SK-N-SH treated with all-trans-retinoic acid at 6 μM for 48 hours (cell line): Measurements from ENCODE around the gene ZCWPW2.

Source experiments
- ATAC-seq: fragments of 200-7000 bp; cut with Tn5 transposase; 3 replicates; pipeline ENCODE4 v1.9.1; 2020; ENCODE audit warnings: mild to moderate bottlenecking, moderate library complexity
- ARNTL ChIP-seq: fragments of 450-650 bp; formaldehyde crosslinking; IDR thresholded peaks from 2 replicates; pipeline ENCODE4 v1.5.0; 2020; ENCODE audit warnings: low read depth, mild to moderate bottlenecking, moderate library complexity, borderline replicate concordance
- BACH2 ChIP-seq: fragments of 250-450 bp; sonication (Bioruptor Pico); IDR thresholded peaks from 2 replicates; pipeline ENCODE4 v1.9.0; 2021; ENCODE audit warnings: mild to moderate bottlenecking, borderline replicate concordance
- CSDC2 ChIP-seq: fragments of 250-450 bp; sonication (Bioruptor Pico); IDR thresholded peaks from 2 replicates; pipeline ENCODE4 v1.5.0; 2020; ENCODE audit warnings: mild to moderate bottlenecking, moderate library complexity
- ESRRG ChIP-seq: fragments of 250-450 bp; sonication (Bioruptor Pico); IDR thresholded peaks from 2 replicates; pipeline ENCODE4 v1.6.1; 2021; ENCODE audit warnings: mild to moderate bottlenecking
- GLIS3 ChIP-seq: fragments of 250-450 bp; sonication (Bioruptor Pico); IDR thresholded peaks from 2 replicates; pipeline ENCODE4 v1.5.0; 2020; ENCODE audit warnings: mild to moderate bottlenecking, moderate library complexity
- ISL1 ChIP-seq: fragments of 250-450 bp; sonication (Bioruptor Pico); IDR thresholded peaks from 2 replicates; pipeline ENCODE4 v2.1.2; 2022; ENCODE audit warnings: mild to moderate bottlenecking, moderate library complexity
- OSR1 ChIP-seq: fragments of 250-450 bp; sonication (Bioruptor Pico); IDR thresholded peaks from 2 replicates; pipeline ENCODE4 v1.8.0; 2022; ENCODE audit warnings: moderate library complexity, mild to moderate bottlenecking, inconsistent platforms
- POU6F1 ChIP-seq: fragments of 250-450 bp; sonication (Bioruptor Pico); IDR thresholded peaks from 2 replicates; pipeline ENCODE4 v1.8.0; 2021; ENCODE audit warnings: low read depth, mild to moderate bottlenecking, moderate library complexity, borderline replicate concordance
- PPARA ChIP-seq: fragments of 250-450 bp; sonication (Bioruptor Pico); IDR thresholded peaks from 2 replicates; pipeline ENCODE4 v1.5.0; 2020; ENCODE audit warnings: mild to moderate bottlenecking, borderline replicate concordance
- SNAI2 ChIP-seq: fragments of 250-450 bp; sonication (Bioruptor Pico); IDR thresholded peaks from 2 replicates; pipeline ENCODE4 v1.5.0; 2020; ENCODE audit warnings: mild to moderate bottlenecking, moderate library complexity
- TOX ChIP-seq: fragments of 250-450 bp; sonication (Bioruptor Pico); IDR thresholded peaks from 2 replicates; pipeline ENCODE4 v1.8.0; 2021; ENCODE audit warnings: mild to moderate bottlenecking, moderate library complexity, borderline replicate concordance
- TSHZ2 ChIP-seq: fragments of 250-450 bp; sonication (Bioruptor Pico); IDR thresholded peaks from 2 replicates; pipeline ENCODE4 v1.5.0; 2020; ENCODE audit warnings: mild to moderate bottlenecking, moderate library complexity
- ZC3H10 ChIP-seq: fragments of 250-450 bp; sonication (Bioruptor Pico); IDR thresholded peaks from 2 replicates; pipeline ENCODE4 v1.5.1; 2021; ENCODE audit warnings: mild to moderate bottlenecking, moderate library complexity
- ZFP3 ChIP-seq: fragments of 250-450 bp; sonication (Bioruptor Pico); IDR thresholded peaks from 2 replicates; pipeline ENCODE4 v1.5.0; 2020; ENCODE audit warnings: mild to moderate bottlenecking, moderate library complexity
- ZFP30 ChIP-seq: fragments of 450-650 bp; formaldehyde crosslinking; IDR thresholded peaks from 2 replicates; pipeline ENCODE4 v1.5.0; 2022; ENCODE audit warnings: mild to moderate bottlenecking, moderate library complexity
- ZNF565 ChIP-seq: fragments of 450-650 bp; formaldehyde crosslinking; conservative IDR thresholded peaks from 2 replicates; pipeline ENCODE4 v1.5.0; 2020; ENCODE audit warnings: low read depth, mild to moderate bottlenecking, moderate library complexity
- ZNF70 ChIP-seq: fragments of 450-650 bp; formaldehyde crosslinking; IDR thresholded peaks from 2 replicates; pipeline ENCODE4 v1.5.0; 2020; ENCODE audit warnings: mild to moderate bottlenecking, moderate library complexity
- ZNF8 ChIP-seq: fragments of 450-650 bp; formaldehyde crosslinking; IDR thresholded peaks from 2 replicates; pipeline ENCODE4 v1.5.0; 2020; ENCODE audit warnings: mild to moderate bottlenecking, moderate library complexity
- TF ChIP-seq, protein P1 (sequence below): fragments of 250-450 bp; sonication (Bioruptor Pico); IDR thresholded peaks from 2 replicates; pipeline ENCODE4 v1.8.0; 2020; ENCODE audit warnings: mild to moderate bottlenecking, moderate library complexity, borderline replicate concordance
- TF ChIP-seq, protein P2 (sequence below): fragments of 250-450 bp; sonication (Bioruptor Pico); IDR thresholded peaks from 2 replicates; pipeline ENCODE4 v1.5.1; 2021; ENCODE audit warnings: mild to moderate bottlenecking, moderate library complexity

Gene ZCWPW2

GRCh38 chr3:28504976-28505375, 156.5 kb downstream of the ZCWPW2 start:
- TF ChIP-seq TOX (no peak), GLIS3 (CRISPR knock-in tag) (no peak), POU6F1 (CRISPR knock-in tag) (no peak), OSR1 (CRISPR knock-in tag) (no peak), ZC3H10 (CRISPR knock-in tag) (no peak), BACH2 (CRISPR knock-in tag) (no peak), ZNF70 (no peak), PPARA (CRISPR knock-in tag) (no peak), ZNF565 (no peak), ZFP3 (CRISPR knock-in tag) (no peak), ZNF8 (CRISPR knock-in tag) (no peak), ARNTL (CRISPR knock-in tag) (no peak), ISL1 (CRISPR knock-in tag) (no peak), ESRRG (no peak)
- TF ChIP-seq, protein P1, sequence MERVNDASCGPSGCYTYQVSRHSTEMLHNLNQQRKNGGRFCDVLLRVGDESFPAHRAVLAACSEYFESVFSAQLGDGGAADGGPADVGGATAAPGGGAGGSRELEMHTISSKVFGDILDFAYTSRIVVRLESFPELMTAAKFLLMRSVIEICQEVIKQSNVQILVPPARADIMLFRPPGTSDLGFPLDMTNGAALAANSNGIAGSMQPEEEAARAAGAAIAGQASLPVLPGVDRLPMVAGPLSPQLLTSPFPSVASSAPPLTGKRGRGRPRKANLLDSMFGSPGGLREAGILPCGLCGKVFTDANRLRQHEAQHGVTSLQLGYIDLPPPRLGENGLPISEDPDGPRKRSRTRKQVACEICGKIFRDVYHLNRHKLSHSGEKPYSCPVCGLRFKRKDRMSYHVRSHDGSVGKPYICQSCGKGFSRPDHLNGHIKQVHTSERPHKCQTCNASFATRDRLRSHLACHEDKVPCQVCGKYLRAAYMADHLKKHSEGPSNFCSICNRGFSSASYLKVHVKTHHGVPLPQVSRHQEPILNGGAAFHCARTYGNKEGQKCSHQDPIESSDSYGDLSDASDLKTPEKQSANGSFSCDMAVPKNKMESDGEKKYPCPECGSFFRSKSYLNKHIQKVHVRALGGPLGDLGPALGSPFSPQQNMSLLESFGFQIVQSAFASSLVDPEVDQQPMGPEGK (CRISPR knock-in tag) = no peak
- no peak for ATAC-seq

GRCh38 chr3:28521663-28522062, 173.1 kb downstream of the ZCWPW2 start:
- ATAC-seq = no peak
- TF ChIP-seq CSDC2 (CRISPR knock-in tag) (no peak), SNAI2 (CRISPR knock-in tag) (no peak), OSR1 (CRISPR knock-in tag) (no peak), TSHZ2 (CRISPR knock-in tag) (no peak), ZFP30 (CRISPR knock-in tag) (no peak)

DNA sequence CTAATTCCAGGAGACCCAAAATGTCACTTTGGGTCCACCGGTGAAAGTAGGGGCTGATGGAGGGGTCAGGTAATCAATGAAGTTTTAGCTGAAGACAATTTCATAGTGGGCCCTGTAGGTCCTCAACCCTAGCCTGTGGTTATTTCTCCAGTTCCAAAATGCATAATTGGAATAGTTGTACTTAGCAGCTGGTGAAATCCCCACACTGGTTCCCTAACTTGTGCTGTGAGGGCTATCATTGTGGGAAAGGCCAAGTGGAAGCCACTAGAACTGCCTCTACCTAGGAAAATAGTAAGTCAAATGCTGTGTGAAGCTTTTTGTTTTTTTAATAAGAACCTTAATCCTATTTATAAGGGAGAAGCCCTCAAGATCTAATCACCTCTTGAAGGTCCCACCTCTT, 193.8 kb downstream of the ZCWPW2 start:
- ATAC-seq = no peak
- TF ChIP-seq TOX (no peak), ZNF70 (no peak), ZNF565 (no peak), BACH2 (CRISPR knock-in tag) (no peak), ARNTL (CRISPR knock-in tag) (no peak), OSR1 (CRISPR knock-in tag) (no peak), ZNF8 (CRISPR knock-in tag) (no peak), PPARA (CRISPR knock-in tag) (no peak), ZC3H10 (CRISPR knock-in tag) (no peak), ZFP30 (CRISPR knock-in tag) (no peak), GLIS3 (CRISPR knock-in tag) (no peak), ESRRG (no peak), ZFP3 (CRISPR knock-in tag) (no peak)
- TF ChIP-seq, protein P2, sequence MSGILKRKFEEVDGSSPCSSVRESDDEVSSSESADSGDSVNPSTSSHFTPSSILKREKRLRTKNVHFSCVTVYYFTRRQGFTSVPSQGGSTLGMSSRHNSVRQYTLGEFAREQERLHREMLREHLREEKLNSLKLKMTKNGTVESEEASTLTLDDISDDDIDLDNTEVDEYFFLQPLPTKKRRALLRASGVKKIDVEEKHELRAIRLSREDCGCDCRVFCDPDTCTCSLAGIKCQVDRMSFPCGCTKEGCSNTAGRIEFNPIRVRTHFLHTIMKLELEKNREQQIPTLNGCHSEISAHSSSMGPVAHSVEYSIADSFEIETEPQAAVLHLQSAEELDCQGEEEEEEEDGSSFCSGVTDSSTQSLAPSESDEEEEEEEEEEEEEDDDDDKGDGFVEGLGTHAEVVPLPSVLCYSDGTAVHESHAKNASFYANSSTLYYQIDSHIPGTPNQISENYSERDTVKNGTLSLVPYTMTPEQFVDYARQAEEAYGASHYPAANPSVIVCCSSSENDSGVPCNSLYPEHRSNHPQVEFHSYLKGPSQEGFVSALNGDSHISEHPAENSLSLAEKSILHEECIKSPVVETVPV (CRISPR knock-in tag) = no peak
- TF ChIP-seq, all 23 proteins: peak for 0

GRCh38 chr3:28544236-28544635, 195.7 kb downstream of the ZCWPW2 start:
- ATAC-seq = no peak
- no peak for TF ChIP-seq ESRRG
- no peak for TF ChIP-seq ARNTL (CRISPR knock-in tag)
